HG03175 (cell line): ENCODE measurements around the gene LRIG1.

Source experiments
- ATAC-seq: cut with Tn5 transposase; IDR thresholded peaks from one replicate; pipeline ENCODE4 v1.9.1; 2021; ENCODE audit warnings: mild to moderate bottlenecking, moderate library complexity; ENCODE audit not compliant: unreplicated experiment

LRIG1 gene

DNA sequence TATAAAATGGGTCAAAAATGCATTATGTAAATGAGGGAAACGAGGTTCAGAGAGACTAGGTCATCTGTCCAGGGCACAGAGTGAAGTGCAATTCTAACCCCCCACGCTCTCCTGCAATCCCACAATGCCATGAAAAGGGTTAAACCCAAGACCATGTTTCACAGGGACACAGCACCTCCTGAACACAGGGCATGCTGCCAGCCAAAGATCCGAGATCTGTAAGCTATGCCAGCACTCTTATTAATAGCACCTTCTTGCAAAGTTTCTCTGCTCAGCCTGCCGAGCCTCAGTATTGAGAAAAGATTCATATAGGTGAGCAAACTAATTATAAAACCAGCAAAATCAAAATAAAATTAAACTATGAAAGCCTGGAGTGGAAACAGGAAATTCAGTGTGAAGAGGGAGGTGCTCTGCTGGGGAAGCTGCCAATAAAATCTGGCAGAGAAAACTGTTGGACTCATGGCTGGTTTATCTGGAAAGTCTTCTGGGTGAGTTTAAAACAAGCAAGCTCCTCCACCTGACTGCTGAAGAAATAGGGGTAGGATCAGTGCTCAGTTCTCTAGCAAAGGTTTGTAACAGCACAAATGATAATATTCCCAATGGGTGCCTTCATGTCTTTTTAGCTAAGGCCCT is 50.3 kb downstream of the LRIG1 start:
- ATAC-seq = no peak

DNA sequence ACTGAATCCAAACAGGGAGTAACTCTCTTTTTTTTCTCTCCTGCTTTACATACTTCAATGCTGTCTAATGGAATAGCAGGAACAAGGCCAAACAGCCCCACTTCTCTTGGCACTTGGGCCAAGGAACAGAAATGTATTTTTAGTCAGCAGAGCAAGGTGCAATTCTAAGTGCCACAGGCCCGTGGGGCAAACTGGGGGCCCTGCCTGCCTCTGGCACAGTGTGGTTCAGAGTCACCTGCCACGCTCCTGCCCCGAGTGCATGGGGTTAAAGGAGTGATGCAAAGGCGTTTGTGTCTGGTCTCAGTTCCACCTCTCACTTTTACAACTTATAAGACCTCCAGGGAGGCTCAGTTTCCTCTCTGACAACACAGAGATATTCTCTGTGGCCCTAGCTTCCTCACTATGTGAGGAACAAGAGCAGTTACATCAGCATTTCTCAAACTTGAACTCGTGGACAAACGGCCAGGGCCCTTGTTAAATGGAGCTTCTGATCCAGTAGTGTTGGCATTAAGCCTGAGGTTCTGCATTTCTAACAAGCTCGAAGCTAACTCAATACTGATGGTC is 51.3 kb downstream of the LRIG1 start:
- peak; percentile 65 for ATAC-seq

DNA sequence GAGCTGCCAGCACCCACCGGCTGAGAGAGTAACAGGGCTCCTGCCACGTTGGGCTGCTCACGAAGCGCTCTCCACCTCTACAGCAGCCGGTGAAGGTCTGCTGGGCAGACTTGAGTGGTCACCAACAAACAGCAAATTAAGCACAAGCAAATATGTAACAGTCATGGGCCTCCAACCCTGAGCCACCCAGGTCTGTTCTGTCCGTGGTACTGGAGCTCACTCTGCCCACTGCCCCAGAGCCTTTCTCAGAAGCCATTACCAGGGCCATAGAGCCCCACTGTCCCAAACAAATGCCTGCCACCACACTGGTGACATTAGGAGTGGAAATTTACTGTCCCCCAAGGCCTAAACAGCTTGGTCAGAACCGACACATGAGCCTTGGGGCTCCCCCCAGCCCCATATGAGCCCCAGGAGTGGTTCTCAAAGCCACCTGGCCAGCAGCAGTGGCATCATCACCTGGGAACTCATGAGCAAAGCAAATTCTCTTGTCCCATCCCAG is 56.6 kb downstream of the LRIG1 start:
- no peak for ATAC-seq

DNA sequence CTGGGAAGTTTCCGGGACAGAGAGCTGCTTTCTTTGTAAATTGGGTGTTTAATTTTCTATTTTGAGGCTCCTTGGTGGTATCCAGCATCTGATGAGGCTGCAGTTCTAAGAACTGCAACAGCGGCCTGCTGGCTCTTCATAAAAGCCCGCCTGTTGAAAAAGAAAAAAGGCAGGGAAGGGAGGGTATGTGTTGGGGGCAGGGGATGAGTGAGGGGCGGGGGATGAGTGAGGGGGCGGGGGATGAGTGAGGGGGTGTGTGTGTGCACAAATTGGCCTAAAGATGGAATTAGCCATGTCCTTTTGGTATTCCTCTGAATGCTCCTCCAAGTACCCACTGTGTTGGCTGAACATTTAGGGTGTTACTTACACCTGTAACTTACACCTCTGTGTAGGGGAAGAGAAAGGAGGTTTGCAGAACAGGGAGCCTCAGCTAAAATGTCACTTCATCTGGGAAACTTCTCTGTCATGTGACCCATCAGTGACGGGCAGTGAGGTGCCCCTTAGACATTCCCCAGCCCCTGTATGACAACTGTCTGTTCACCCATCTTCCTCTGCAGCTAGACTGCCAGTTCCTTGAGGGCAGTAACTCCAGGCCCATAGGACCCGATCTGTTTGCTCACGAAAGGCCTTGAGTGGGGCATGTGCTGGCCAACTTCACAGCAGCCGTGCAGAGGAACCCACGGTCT is 57.6 kb downstream of the LRIG1 start:
- no peak for ATAC-seq

DNA sequence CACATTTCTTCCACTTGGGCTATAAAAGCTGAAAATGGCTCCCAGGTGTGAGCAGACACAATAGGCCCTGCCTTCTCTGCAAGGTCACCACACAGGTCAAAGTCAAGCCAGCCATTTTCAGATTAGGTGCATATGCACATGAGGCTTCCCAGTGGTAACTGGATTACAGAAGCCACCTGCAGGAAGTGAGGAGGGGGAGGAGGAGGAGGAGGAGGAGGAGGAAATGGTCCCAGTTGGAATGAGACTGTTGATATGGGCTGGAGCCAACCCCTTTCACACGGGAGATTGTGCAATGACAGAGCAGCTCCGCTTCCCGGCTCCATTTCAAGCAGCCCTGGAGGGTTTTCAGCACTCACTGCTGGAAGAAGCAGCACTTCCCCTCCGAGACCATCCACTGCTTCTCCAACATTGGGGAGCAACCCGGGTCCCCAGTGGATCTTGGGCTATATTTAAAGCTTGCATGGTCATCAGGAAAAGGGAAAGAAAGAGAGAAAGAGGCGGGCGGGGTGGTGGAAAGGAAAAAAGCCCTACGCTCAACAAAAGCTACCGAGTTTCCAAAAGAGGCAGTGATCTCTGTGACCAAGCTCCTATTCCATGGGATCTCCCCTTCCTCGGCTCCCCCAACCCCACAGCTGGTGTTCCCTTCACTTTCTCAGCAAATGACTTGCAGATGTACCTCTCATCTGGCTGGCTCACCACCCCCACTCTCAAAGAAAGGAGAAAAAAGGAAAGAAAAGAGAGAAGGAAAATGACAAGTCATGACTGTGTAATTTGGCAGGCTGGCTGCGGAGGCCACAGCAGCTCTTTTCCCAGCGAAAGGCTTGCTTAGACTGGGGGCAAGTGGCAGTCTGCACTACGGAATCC is 58.3 kb downstream of the LRIG1 start:
- ATAC-seq = no peak

DNA sequence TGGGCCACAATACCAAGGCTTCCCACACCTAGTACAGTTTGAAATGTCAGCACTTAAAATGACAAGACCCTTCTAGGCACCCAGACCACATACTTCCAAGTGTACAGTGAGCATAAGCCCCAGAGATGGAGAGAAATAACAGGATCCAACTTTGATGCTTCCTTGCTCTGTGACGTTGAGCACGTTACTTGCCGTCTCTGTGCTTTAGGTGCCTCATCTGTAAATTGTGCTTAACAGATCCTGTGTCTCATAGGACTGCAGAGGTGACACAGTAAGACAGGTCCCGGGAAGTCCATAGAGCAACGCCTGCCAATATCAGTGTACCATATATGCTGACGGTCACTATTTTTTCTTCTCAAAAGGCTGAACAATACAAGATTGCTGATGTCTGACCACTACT is 59.1 kb downstream of the LRIG1 start:
- ATAC-seq = no peak

DNA sequence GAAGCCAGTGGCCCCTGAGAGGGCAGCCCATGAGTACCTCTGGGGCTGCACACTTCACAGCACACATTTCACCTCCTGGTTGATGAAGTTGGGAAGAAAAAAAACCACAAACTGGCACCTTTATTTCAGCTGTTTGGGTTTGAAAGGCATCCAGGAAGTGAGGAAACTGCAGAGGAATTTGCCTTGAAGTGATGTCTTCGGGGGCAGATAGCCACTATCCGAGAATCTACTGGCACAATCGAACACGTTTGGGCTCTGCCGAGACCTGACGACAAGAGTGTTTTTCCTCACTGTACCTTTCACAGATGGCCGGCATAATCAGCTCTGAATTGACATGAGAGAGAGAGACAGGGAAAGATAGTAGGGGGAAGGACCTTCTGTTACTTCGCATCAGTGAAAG is 59.7 kb downstream of the LRIG1 start:
- no peak for ATAC-seq

DNA sequence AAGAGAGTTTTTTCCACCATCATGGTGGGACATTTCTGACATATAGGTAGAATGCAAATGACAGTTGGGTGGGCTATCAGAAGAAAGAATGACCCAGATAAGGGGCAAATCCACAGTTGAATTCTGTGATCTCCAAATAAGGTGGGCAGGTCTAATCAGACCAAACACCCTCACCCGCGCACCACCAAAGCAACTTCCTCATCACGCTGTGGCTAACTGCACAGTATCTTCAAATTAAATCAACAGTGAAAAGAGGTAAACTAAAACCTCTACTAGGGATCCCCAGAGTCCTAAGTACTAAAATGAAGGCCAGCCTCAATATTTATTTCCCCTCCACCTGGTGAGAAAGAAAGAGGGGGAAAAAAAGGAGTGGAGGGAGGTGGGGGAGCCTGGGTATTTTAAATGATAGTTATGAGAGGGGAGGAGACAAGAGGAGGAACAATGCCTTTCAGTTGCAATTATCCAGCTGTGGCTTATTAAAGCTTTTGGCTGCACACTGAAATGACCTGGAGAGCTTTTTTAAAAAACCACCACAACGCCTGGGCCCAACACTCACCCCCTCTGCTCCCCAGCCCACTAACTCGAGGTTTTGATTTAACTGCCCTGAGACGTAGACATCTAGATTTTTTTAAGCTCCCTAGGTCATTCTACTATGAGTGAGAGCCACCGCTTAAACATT is 61.0 kb downstream of the LRIG1 start:
- no peak for ATAC-seq

DNA sequence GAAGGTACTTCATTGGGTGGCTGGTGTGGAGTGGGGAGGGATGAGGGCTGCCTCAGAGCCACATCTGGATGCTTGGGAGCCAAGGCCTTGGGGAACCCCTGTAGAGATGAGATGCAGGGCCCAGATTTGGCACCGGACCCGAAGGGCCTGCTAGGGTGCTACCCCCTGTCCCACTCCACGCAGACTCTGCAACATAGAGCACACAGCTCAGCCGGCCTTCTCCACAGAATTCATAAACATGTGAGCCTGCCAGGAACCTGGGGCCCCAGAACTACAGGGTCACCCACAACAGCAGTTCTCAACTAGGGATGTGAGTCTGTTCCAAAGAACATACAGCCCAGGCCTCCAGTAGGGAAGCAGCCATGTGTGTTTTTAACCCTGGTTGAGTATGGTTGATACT is 62.8 kb downstream of the LRIG1 start:
- ATAC-seq = no peak

DNA sequence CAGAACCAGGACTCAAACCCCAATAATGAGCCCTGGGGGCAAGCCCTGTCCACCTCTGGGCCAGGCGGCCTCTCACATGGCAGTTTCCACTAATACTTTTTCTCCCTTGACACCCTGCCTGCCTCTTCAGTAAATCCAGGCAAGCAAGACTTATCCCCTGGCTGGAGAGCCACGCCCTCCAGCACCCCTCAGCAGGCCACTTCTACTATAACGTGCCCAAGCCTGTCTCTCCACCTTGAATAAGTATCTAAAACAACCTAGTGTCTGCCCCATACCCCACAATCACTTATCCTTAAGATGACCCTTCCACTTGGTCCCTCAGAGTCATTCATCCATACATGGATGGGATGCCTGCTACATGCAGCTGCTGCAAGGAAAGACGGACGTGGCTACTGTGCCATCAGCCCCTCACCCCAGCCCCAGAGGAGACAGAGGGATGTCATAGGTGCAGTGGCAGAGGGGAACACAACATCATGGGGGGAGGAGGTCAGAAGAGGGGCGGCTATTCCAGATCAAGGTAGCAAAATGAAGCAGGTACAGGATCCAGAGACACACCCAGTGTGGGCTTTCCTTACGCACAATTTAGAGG is 63.4 kb downstream of the LRIG1 start:
- ATAC-seq = no peak

DNA sequence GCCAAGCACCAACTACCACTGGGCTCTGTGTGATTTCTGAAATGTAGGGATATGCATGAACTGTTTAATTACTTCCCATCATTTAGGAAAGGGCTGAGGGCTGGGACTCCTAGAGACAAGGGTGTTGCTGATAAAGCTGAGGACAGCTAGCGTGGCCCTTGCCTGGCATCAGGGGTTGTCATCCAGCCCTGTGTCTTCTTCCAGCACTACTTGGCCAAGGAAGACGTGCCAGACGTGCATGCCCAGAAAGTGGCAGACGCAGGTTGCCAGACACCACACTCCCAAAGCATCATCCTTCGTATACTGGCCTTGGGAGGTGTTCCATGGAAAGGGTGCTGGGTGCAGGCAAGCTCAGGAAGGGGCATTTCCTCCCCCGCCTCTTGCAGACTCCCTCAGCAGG is 64.8 kb downstream of the LRIG1 start:
- no peak for ATAC-seq

DNA sequence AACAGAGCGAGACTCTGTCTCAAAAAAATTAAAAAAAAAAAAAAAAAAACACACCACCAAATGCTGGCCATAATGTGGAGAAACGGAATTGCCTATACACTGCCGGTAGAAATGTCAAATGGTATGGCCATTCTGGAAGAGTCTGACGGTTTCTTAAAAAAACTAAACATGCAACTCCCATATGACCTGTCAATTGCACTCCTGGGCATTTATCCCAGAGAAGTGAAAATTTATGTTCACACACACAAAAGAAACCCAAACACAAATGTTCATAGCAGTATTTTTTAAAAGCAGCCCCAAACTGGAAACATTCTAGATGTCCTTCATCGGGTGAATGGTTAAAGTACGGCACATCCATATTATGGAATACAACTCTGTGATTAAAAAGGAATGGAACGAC is 66.1 kb downstream of the LRIG1 start:
- ATAC-seq = no peak

DNA sequence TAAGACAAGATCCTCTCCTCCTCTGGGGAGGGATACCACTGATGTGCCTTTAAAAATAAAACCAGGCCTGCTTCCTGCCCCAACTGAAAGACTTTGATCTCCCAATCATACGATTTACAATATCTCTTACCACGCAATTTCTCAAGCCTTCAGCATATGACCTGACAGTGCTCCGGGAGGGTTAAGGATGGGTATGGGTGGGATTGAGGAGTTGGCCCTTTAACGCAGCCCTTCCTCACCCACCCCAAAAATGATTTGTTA is 67.4 kb downstream of the LRIG1 start:
- ATAC-seq = no peak

DNA sequence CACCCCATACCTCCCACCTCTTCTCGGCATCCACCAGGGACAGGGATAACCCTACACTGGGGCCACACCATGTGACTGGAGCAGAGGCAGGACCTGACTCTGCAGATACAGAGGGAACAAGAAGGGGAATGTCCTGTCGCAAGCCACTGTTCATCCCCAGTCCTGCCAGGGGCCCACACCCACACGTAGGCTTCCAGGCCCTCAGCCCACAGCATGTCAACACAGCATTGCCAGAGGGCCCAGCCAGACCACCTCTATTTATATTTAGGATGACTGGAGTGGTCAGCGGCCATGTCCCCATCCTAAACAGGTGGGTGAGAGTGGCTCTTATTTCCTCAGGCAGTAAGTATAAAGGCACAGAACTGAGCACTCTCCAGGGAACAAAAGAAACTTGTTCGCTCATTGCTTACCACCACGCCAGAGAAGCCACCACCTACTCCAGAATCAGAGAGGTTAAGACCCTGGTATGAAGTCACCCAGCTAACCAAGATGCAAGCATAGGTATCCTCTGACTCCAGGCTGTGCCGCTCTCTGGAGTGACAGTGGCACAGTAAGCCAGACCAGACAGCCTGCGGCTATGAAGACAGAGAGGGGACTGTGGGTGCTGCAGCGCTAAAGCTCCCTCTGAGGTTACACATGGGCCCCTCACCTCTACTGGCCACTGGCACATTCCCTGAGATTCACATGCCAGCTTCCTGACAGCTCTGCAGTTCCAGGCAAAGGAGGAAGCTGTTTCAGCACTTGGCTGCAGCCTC is 67.9 kb downstream of the LRIG1 start:
- ATAC-seq = no peak

DNA sequence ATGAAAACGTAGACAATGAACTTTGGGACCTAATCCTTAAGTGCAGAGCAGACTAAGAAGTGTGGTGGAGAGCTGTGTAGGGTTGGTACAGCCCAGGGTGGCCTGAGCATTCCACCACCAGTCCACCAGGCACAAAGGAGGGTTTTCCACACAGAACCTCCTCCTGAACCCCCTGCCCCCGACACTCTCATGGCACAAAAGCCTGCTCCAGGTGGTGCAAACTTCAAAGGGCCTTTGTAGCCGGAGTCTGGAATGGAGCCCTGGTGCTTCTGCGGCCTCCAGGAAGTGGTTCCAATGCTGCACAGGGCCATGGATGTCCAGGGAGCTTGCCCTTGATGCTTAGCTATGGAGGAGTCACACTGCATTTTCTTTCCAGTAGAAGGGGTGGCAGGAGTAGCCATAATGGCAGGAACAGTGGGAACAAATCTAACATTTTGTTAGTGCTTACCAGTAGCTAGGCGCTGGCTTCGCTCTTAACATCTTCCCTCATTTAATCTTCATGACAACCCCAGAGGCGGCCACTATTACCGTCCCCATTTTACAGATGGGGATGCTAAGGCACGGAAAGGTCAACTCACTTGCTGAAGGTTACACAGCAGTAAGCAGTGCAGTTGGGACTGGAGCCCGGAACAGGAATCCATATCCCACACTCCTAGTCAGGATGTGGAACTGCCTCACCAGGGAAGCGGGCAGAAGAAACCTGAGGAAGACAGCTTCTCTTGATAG is 68.6 kb downstream of the LRIG1 start:
- no peak for ATAC-seq

DNA sequence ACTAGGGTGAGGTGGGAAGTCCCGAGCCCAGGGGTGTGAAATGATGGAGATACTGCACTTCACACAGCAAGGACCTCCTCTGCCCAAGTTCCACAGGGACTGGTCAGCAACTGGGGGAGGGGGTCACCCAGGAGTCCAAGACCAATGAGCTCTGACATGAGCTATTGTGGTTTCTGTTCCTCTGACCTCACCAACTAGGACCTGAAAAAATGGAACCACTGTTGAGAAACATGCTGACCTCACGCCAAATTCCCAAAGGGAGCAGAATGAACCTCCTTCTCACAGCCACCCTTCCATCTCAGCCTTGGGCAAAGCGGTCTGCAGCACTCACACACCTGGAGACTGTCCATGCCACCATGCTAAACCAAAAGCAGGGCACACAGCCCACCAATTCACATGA is 69.3 kb downstream of the LRIG1 start:
- ATAC-seq = no peak

DNA sequence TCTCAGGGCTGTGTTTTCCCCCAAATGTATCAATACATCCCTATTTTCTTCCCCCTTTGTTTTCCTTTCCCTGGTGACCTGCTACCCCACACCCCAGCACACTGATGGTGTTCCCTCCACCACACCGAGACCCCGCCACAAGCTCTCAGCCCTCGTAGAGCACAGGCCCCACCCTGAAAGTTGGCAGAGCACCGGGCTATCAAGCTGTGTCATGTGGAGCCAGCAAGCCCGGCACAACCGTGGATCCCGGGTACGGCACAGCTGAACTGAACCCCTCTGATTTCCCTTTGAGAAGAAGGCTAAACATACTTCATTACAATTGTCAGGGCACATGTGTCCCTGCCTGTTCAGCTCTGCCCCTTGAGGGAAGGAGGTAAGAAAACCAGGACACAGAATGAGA is 69.9 kb downstream of the LRIG1 start:
- ATAC-seq = no peak

DNA sequence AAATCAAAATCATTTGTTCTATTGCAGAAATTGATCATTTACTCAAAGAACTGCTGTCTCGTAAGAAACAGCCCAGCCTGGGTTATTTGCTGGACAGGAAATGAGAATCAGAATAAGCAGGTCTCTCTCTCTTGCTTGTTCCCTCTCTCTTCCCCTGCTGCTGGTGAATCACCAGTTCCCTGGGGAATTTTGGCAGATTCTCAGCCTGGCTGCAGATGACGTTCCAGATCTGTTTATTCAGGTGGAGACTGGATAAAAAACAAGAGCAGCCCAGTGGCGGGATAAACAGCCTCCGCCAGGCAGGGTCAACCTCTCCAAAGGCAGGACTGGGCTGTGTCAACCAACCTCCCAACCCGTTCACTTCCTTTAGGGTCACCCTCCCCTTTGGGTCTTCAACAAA is 72.1 kb downstream of the LRIG1 start:
- no peak for ATAC-seq

DNA sequence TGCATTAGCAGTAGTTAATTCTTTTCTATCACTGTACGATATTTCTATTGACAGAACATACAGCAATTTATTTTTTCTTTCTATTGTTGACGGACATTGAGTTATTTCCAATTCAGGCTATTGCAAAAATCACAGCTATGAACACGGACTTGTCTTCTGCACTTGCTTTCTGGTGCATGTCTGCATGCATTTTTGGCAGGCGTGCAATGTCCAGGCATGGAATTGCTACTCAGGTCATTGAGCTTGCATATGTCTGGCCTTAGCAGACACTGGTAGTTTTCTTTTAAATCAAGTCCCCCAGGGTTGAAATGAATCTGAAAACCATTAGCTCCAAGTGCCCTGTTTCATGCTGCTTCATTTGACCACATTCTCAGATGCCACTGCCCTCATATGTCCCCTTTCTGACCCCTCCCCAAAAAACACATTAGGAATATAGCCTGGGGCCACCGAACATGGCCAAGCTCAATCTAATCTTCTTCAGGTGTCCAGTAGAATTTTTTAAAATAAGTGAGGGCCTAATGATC is 72.8 kb downstream of the LRIG1 start:
- ATAC-seq = no peak
